Activated B cell treated with CpG ODN at 0.5 μM for 24 hours (primary cell): ENCODE results near the gene PLCB4. TPM values are rescaled to one million over a fixed set of nuclear protein-coding genes. Genes with fewer than 3 reads are reported as not detected.

Source experiments
- ATAC-seq: fragments of 200-7000 bp; cut with Tn5 transposase; one replicate; pipeline ENCODE4 v1.10.0; 2021; ENCODE audit warnings: low read depth, mild to moderate bottlenecking, moderate library complexity
- CTCF ChIA-PET: fragments of 350-600 bp; sonication (Branson Sonifier 250); formaldehyde crosslinking; loops from one replicate; lab custom pipeline; 2021; ENCODE audit warnings: antibody characterized with exemption; lab: Charles Lee
- POLR2A ChIA-PET: fragments of 350-600 bp; sonication (Branson Sonifier 250); formaldehyde crosslinking; loops from one replicate; lab custom pipeline; 2021; ENCODE audit warnings: antibody characterized with exemption; lab: Charles Lee
- DNase-seq: peaks from one replicate; pipeline ENCODE4 v3.0.0; 2022
- H3K27ac Mint-ChIP-seq: one replicate; pipeline ENCODE4 v1.8.0; 2020; ENCODE audit warnings: mixed read lengths
- H3K27me3 Mint-ChIP-seq: one replicate; pipeline ENCODE4 v1.8.0; 2021; ENCODE audit warnings: mixed read lengths
- H3K36me3 Mint-ChIP-seq: one replicate; pipeline ENCODE4 v1.8.0; 2021; ENCODE audit warnings: low read depth, mixed read lengths
- H3K4me1 Mint-ChIP-seq: one replicate; pipeline ENCODE4 v1.8.0; 2021; ENCODE audit warnings: mixed read lengths
- H3K4me3 Mint-ChIP-seq: one replicate; pipeline ENCODE4 v1.8.0; 2020; ENCODE audit warnings: mild to moderate bottlenecking, mixed read lengths
- H3K9me3 Mint-ChIP-seq: one replicate; pipeline ENCODE4 v1.8.0; 2020; ENCODE audit warnings: mixed read lengths
- intact Hi-C: fragments of 100-400 bp; cut with micrococcal nuclease; formaldehyde crosslinking; loops from one replicate; pipeline ENCODE4 v1.15.1; 2024
- total RNA-seq: library from RNA; stranded (reverse); gene quantifications from 2 replicates; pipeline ENCODE4 v1.2.3, GENCODE V29; 2022
- TF ChIP-seq, protein P1 (sequence below): fragments of 200-600 bp; IDR thresholded peaks from one replicate; pipeline ENCODE4 v1.8.0; 2022; ENCODE audit warnings: antibody characterized with exemption, mild to moderate bottlenecking

The PLCB4 gene
- not detected in 2 replicates for total RNA-seq

DNA sequence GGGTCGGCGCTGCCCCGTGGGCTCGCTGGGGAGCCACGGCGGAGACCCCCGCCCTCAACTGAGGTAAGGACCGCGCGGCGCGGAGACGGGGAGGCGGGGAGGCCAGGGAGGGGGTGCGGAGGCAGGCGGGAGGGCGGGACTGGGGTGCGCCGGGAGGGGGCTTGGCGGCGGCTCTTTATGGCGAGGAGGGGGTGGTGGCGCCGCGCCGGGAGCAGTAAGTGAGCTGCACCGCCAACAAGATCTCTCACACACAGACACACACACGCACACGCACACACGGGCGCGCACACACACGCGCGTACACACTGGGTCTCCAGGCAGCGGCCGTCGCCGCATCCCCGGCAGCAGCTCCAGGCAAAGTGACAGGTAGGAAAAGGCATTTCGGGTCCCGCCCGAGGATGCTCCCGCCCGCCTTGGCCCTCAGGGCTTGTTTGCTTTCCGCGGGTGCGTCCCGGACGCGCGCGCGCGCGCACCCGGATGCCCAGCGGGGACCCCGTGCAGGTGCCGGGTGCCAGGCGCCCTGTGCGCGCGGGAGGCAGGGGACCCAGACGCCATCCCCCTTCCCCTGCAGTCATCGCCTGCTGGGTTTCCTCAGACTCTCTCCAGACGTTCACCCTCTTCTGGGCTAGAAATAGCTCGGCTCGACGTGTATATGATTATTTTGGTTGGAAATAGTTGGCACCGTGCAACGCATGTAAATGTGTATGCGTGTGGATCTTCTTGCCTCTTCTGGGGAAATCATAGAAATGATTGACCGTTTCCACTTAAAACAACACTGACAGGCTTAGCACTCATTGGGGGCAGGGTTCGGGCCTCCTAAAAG, at the start of gene PLCB4:
Gene PLCB4 (plus strand): TSS at position 247 of the 823 bp plus-strand sequence. CDS start 238,728 bp downstream, outside the sequence.
- Mint-ChIP-seq H3K4me3 (peak within 1 kb of the TSS; percentile 42), H3K27me3 (peaks cover 28% of the 10 kb centered on the region), H3K9me3 (no peaks in the 10 kb centered on the region), H3K36me3 (no peaks in the 10 kb centered on the region), H3K27ac (no peak within 1 kb of the TSS), H3K4me1 (peaks cover 3% of the 10 kb centered on the region)
- intact Hi-C loops = no loop called here
- TF ChIP-seq, protein P1, sequence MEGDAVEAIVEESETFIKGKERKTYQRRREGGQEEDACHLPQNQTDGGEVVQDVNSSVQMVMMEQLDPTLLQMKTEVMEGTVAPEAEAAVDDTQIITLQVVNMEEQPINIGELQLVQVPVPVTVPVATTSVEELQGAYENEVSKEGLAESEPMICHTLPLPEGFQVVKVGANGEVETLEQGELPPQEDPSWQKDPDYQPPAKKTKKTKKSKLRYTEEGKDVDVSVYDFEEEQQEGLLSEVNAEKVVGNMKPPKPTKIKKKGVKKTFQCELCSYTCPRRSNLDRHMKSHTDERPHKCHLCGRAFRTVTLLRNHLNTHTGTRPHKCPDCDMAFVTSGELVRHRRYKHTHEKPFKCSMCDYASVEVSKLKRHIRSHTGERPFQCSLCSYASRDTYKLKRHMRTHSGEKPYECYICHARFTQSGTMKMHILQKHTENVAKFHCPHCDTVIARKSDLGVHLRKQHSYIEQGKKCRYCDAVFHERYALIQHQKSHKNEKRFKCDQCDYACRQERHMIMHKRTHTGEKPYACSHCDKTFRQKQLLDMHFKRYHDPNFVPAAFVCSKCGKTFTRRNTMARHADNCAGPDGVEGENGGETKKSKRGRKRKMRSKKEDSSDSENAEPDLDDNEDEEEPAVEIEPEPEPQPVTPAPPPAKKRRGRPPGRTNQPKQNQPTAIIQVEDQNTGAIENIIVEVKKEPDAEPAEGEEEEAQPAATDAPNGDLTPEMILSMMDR = no peak
- ChIA-PET CTCF (no interaction called here), POLR2A (no interaction called here)
- no peak for ATAC-seq
- DNase-seq = no peak

DNA sequence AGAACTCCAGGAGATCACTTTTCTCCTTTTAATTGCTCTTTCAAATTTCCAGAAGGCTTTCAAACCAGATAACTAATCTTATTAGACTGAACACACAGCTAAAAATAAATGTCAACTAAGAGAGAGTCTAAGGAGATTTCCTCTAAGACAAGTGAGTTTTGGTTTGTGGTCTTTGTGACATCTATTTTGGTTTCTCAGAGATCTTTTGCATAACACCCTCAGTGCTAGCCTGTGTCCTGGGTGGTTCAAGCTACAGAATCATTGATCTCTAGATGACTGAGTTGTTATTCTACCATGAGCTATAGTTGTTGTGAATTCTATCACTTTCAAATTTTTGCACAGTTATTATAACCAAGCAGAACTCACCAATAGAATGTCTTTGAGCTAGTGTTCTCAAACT, 49.1 kb upstream of the PLCB4 start:
- POLR2A ChIA-PET = no interaction called here

DNA sequence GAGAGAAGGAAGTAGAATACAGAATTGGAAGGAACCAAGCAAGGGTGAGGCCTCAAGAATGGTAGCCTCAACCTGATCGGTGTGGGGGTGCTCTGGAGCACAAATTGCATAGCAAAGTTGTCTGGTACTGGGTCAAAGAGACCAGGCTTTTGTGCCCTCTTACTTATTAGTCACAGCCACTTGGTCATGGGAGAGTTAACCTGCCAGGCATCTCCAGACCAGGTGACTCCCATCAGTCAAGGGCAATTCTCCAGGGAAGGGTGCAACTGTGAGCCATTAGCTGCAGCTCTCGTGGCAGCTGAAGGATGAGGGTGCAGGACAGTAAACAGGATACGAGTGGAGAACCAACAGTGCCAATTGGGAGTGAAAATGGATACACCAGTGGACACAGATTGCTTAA, 47.7 kb upstream of the PLCB4 start:
- H3K4me3 Mint-ChIP-seq = no peak overlapping the region
- DNase-seq (no peak), ATAC-seq (no peak)
- H3K4me1 Mint-ChIP-seq = no peaks in the 10 kb centered on the region
- H3K27ac Mint-ChIP-seq = no peak overlapping the region
- intact Hi-C loops = no loop called here
- H3K9me3 Mint-ChIP-seq = no peaks in the 10 kb centered on the region
- ChIA-PET POLR2A (no interaction called here), CTCF (no interaction called here)
- TF ChIP-seq, protein P1 = no peak
- H3K36me3 Mint-ChIP-seq = no peaks in the 10 kb centered on the region
- H3K27me3 Mint-ChIP-seq = no peaks in the 10 kb centered on the region

More for the DNA sequence above, 49.1 kb upstream of the PLCB4 start:
- H3K36me3 Mint-ChIP-seq = no peaks in the 10 kb centered on the region
- no peaks in the 10 kb centered on the region for H3K27me3 Mint-ChIP-seq
- no peak overlapping the region for H3K27ac Mint-ChIP-seq
- TF ChIP-seq, protein P1 = no peak
- no peak for ATAC-seq
- H3K9me3 Mint-ChIP-seq = no peaks in the 10 kb centered on the region
- H3K4me1 Mint-ChIP-seq = no peaks in the 10 kb centered on the region
- H3K4me3 Mint-ChIP-seq = no peak overlapping the region
- no peak for DNase-seq
- intact Hi-C loops = no loop called here
- CTCF ChIA-PET = interaction anchor here (0.7 kb wide), 1 partner anchor 620 kb away, joined by 3 read pairs; no protein-coding TSS in a partner anchor

DNA sequence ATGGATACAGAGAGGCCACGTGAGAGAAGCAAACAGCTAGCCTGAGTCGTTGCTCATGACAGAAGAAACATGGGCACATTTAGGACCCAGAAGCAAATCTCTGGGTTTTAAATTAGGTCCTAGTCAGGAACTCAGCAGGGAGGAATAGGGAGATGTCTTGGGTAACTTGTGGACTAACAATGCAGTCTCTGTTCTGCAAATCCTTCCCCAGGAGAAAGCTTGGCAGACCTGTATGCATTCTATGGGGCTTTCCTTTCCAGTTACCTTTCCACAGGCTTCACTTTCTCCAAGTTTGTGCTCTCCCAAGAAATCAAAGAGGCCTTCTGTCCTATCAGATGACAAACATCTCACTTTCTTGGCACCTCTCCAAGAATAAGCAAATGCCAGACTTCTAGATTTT, 47.2 kb upstream of the PLCB4 start:
- Mint-ChIP-seq H3K4me1 (no peaks in the 10 kb centered on the region), H3K27me3 (no peaks in the 10 kb centered on the region), H3K27ac (no peak overlapping the region), H3K9me3 (no peaks in the 10 kb centered on the region), H3K36me3 (no peaks in the 10 kb centered on the region), H3K4me3 (no peak overlapping the region)
- intact Hi-C loops = no loop called here
- ATAC-seq (no peak), DNase-seq (no peak)
- TF ChIP-seq, protein P1 = no peak
- ChIA-PET CTCF (no interaction called here), POLR2A (no interaction called here)

DNA sequence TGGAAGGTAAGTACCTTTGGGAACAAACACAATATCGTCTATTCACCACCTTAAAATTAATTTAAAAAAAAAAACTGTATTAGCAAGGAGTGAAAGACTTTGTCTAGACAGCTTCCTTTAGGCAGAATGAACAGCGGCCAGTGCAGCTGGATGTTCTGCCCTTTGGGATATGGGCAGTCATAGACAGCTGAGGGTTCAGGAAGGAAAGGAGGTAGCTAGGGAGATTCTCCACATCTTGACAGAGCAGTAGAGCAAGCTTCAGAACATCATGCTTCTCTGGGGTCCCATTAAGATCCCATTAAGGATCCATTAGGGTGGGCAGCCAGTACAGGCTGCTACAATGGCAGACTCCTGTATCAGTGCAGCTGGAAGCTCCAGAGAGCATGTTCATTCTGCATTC, 46.5 kb upstream of the PLCB4 start:
- CTCF ChIA-PET = interaction anchor here (0.7 kb wide), 1 partner anchor 1234 kb away, joined by 3 read pairs; no protein-coding TSS in a partner anchor
- Mint-ChIP-seq H3K36me3 (no peaks in the 10 kb centered on the region), H3K27ac (no peak overlapping the region), H3K4me3 (no peak overlapping the region), H3K4me1 (no peaks in the 10 kb centered on the region), H3K9me3 (no peaks in the 10 kb centered on the region), H3K27me3 (no peaks in the 10 kb centered on the region)
- ATAC-seq (no peak), DNase-seq (no peak)
- intact Hi-C loops = no loop called here
- POLR2A ChIA-PET = no interaction called here
- TF ChIP-seq, protein P1 = no peak
